HCT116 (cell line): ENCODE measurements around the gene SERPINB11.

Experiments
- EGR1 ChIP-seq: IDR thresholded peaks from 2 replicates; pipeline ENCODE4 v1.6.1; 2012; ENCODE audit warnings: low read depth
- EZH2phosphoT487 ChIP-seq: fragments of 200-600 bp; IDR thresholded peaks from 2 replicates; pipeline ENCODE4 v1.6.1; 2018; ENCODE audit warnings: antibody characterized with exemption, borderline replicate concordance
- FOSL1 ChIP-seq: IDR thresholded peaks from 2 replicates; pipeline ENCODE4 v1.6.1; 2012; ENCODE audit warnings: low read depth
- MAX ChIP-seq: IDR thresholded peaks from 2 replicates; pipeline ENCODE4 v1.6.1; 2012
- POLR2A ChIP-seq: IDR thresholded peaks from 2 replicates; pipeline ENCODE4 v1.7.0; 2011; ENCODE audit warnings: borderline replicate concordance; ENCODE audit not compliant: insufficient read depth, insufficient read length; ENCODE audit errors: extremely low read depth
- POLR2AphosphoS5 ChIP-seq: IDR thresholded peaks from 2 replicates; pipeline ENCODE4 v1.6.1; 2011; ENCODE audit warnings: mild to moderate bottlenecking, low read depth, low read length, moderate library complexity
- SRF ChIP-seq: IDR thresholded peaks from 2 replicates; pipeline ENCODE4 v1.6.1; 2012; ENCODE audit warnings: low read depth
- TCF7L2 ChIP-seq: IDR thresholded peaks from 2 replicates; pipeline ENCODE4 v1.7.0; 2011; ENCODE audit warnings: borderline replicate concordance, inconsistent platforms; ENCODE audit not compliant: insufficient read depth, insufficient read length; ENCODE audit errors: extremely low read depth
- YY1 ChIP-seq: IDR thresholded peaks from 2 replicates; pipeline ENCODE4 v1.6.1; 2011; ENCODE audit warnings: low read length, low read depth, moderate library complexity, mild to moderate bottlenecking; ENCODE audit not compliant: insufficient replicate concordance; ENCODE audit errors: extremely low read depth
- TF ChIP-seq, protein P1 (sequence below): IDR thresholded peaks from 2 replicates; pipeline ENCODE4 v1.6.1; 2011; ENCODE audit warnings: mild to moderate bottlenecking, low read length, moderate library complexity; ENCODE audit not compliant: insufficient replicate concordance; ENCODE audit errors: extremely low read depth
- TF ChIP-seq, protein P2 (sequence below), 3 experiments: fragments of 200-600 bp in 1 of 3; sonication (generic) in 1 of 3; IDR thresholded peaks in 2 of 3; conservative IDR thresholded peaks in 1 of 3; 2 replicates each; pipeline ENCODE4 v1.5.1; 2012 to 2017; ENCODE audit warnings: low read depth in 2 of 3, low read length in 2 of 3, antibody characterized with exemption in 1 of 3, borderline replicate concordance in 1 of 3, control low read depth in 1 of 3, mild to moderate bottlenecking in 1 of 3, mixed read lengths in 1 of 3, mixed run types in 1 of 3, moderate library complexity in 1 of 3; ENCODE audit not compliant: insufficient read depth in 1 of 3
- TF ChIP-seq, protein P3 (sequence below): IDR thresholded peaks from 2 replicates; pipeline ENCODE4 v1.6.1; 2012

GRCh38 chr18:63684718-63685117, 18.0 kb upstream of the SERPINB11 start:
- TF ChIP-seq, protein P1, sequence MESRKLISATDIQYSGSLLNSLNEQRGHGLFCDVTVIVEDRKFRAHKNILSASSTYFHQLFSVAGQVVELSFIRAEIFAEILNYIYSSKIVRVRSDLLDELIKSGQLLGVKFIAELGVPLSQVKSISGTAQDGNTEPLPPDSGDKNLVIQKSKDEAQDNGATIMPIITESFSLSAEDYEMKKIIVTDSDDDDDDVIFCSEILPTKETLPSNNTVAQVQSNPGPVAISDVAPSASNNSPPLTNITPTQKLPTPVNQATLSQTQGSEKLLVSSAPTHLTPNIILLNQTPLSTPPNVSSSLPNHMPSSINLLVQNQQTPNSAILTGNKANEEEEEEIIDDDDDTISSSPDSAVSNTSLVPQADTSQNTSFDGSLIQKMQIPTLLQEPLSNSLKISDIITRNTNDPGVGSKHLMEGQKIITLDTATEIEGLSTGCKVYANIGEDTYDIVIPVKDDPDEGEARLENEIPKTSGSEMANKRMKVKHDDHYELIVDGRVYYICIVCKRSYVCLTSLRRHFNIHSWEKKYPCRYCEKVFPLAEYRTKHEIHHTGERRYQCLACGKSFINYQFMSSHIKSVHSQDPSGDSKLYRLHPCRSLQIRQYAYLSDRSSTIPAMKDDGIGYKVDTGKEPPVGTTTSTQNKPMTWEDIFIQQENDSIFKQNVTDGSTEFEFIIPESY = no peak
- TF ChIP-seq, protein P2, sequence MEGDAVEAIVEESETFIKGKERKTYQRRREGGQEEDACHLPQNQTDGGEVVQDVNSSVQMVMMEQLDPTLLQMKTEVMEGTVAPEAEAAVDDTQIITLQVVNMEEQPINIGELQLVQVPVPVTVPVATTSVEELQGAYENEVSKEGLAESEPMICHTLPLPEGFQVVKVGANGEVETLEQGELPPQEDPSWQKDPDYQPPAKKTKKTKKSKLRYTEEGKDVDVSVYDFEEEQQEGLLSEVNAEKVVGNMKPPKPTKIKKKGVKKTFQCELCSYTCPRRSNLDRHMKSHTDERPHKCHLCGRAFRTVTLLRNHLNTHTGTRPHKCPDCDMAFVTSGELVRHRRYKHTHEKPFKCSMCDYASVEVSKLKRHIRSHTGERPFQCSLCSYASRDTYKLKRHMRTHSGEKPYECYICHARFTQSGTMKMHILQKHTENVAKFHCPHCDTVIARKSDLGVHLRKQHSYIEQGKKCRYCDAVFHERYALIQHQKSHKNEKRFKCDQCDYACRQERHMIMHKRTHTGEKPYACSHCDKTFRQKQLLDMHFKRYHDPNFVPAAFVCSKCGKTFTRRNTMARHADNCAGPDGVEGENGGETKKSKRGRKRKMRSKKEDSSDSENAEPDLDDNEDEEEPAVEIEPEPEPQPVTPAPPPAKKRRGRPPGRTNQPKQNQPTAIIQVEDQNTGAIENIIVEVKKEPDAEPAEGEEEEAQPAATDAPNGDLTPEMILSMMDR (IDR thresholded peaks at IDR 0.05 in 2 of 3, conservative IDR thresholded peaks at IDR 0.05 in 1 of 3; ENCODE audit: borderline replicate concordance in 1 of 3, insufficient read depth in 1 of 3, low read depth in 2 of 3, low read length in 2 of 3) = no peak
- TF ChIP-seq MAX (no peak), EZH2phosphoT487 (no peak), YY1 (no peak), FOSL1 (no peak), EGR1 (no peak), POLR2A (no peak), TCF7L2 (no peak), POLR2AphosphoS5 (no peak), SRF (no peak)
- TF ChIP-seq, protein P3, sequence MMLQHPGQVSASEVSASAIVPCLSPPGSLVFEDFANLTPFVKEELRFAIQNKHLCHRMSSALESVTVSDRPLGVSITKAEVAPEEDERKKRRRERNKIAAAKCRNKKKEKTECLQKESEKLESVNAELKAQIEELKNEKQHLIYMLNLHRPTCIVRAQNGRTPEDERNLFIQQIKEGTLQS = no peak
